NCI-H128 (cell line): ENCODE results near the gene ADARB1.

ENCODE experiments used
- DNase-seq: peaks from one replicate; lab custom pipeline; 2025; ENCODE audit not compliant: unreplicated experiment; lab: John Stamatoyannopoulos, UW

The ADARB1 gene

DNA sequence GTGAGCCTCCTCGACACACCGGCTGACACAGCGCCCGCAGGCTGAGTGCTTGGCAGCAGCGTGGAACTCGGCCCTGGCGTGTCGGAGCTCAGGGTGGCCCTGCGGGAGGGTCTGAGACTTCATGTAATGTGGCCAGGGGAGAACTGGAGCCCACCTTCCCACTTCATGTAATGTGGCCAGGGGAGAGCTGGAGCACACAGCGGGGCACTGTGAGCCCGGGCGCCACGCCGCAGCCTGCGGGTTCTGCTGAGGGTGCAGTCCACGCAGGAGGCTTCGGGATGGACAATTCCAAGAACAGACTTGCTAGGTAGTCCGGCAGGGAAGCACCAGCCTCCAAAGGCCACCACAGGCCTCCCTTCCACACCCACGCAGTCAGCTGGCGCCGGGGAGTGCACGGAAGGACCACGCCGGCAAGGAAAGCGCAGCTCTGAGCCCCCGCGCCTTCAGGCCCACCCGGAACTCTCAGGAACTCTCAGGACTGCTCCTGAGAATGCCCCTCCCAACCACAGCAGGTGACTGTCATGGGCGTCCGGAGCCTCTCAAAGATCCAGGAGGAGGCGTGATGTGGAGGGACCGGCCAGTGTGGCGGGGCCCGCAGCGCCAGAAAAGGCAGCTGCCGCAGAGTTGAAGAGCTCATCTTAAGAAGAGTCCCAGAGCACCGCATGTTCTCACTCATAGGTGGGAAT lies 19.3 kb upstream of the ADARB1 start:
- DNase-seq: no peak

DNA sequence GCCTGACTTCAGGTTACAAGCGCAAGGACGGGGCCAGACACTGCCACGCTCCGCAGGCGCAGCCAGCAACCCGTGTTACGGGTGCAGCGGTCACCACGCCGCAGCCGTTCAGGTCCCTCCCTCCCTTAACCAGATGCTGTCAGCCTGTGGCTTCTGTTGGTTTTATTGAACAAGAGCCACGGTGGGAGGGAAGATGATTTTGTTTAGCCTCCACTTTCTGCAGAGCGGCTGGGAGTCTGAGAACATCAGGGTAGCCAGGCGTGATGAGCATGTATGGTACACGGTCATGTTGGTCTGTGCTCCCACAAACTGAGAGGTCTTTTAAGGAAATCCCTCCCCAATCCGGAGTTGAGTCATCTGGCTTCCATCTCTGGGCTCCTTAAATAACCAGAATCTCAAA lies 18.5 kb upstream of the ADARB1 start:
- no peak for DNase-seq

DNA sequence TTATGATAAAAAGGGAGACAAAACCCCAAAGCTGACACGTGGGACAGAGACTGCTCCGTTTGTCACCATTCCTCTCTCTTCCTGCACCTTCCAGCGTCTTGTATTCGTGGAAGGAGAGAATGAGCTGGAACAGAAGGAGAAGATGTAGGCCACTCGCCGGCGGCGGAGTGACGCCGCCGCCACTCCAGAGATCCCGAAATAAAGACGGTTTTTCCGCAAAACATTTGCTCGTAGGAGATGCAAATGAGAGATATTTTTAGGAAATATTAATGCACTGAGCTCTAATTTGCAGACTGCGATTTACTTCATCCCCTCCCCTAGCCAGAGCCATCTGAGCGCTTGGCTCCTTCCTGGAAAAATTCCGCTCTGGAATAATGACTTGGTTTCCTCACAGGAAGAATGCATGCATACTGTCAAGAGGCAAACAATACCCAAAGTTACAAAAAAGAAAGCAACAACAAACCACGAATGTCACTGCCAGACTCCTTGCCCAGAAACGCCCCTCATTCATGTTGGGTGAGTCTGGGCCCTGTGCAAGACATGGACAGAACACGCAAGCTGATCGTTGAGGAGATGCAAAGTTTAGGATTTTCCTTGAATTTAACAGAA lies 18.0 kb upstream of the ADARB1 start:
- DNase-seq: no peak

DNA sequence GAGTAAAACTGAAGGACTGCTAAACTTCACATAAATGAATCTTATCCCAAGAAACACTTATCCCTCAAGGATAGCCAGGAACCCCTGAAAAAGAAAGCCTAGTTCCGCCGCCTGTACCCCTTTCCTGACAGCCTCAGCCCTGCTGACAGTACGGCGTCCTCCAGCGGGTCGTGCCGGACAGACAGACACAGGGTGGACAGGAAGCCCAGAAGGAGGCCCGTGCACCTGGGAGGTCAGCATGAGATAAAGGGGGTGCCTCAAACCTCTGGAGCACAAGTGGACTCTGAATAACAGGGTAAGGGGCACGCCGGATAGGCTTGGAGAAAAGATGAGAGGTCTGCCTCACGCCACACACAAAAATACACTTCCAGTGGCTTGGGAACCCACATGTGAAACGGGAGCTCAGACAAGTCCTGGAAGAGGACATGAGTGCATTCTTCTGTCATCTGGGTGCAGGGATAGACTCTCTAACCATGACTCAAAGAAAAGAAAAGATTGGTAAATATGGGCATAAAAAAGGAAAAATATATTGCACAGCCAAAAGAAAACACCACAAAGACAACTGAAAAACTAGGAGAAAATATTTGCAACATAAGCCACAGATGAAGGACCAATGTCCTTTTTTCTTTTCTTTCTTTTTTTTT lies 17.3 kb upstream of the ADARB1 start:
- DNase-seq: no peak

DNA sequence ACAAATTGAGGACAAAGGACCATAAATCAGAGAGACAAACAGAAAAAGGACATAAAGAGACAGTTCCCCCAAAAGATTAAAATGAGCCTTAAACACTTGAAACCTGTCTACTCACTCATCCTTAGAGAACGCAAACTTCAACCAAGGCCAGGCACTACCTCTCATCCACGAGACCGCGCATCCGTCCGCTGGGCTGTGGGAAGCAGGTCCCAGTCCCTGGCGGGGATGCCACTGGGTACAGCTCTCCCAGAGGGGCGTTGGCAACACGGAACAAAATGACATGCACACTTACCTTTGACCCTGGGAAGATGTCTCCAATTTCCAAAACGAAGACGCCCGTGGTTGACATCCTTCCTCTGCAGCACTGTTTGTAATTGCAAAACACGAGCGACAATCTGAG lies 16.5 kb upstream of the ADARB1 start:
- no peak for DNase-seq

DNA sequence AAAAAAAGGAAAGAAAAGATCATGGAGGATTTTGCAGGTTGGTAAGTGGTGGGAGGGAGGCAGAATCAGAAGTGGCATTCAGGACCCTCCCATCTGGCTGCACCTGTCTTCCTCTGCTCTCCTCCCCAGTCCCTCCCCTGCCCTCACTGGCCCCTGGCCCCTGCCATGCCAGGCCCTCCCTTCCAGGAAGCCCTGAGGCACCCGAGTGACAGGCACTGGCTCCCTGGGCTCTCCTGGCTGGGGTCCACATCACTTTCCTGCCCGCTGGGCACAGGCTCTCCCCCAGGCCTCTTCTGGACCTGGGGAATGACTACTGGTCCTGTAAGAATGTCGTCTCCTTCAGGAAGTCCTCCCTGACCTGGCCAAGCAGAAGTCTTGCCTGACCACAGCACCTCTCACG lies 15.3 kb upstream of the ADARB1 start:
- no peak for DNase-seq

DNA sequence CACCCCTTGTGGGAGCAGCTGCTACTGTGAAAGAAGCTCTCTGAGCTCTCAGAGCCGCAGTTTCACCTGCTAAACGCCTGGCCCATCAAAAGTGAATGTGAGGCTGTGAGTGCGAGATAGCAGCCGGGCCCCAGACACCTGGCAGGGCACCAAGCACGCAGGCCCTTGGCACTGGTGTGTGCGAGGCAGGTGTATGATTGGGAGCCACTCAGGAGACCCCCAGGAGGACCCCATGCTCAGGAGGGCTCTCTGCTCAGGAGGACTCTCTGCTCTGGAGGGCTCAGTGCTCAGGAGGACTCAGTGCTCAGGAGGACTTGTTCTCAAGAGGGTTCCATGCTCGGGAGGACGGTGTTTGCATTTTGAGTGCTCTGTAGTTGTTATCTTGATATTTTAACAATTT lies 14.3 kb upstream of the ADARB1 start:
- no peak for DNase-seq

DNA sequence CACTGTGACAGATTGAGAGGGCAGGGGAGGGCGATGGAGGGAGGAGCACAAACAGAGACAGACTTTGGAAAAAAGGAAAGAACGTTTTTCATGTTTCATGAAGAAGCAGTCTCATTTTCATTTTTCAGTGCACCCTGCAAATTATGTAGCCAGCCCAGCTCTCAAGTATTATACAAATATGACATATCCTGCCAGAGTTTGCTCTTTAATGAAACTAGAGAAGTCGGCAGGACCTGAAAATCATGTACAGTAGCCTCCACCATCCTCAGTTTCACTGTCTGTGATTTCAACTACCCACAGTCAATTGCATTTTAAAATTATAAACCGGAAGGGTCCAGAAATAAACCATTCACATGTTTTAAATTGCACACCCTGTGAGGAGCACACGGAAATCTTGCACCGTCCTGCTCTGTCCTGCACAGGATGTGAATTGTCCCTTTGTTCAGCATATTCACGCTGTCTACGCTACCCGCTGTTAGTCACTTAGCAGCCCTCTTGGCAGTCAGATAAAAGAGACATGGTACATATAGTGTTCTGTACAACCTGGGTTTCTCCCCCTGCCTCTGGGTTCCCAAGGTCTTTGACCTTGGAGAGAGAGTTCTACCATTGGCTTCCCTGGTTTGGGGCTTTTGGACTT lies 13.6 kb upstream of the ADARB1 start:
- DNase-seq: no peak

DNA sequence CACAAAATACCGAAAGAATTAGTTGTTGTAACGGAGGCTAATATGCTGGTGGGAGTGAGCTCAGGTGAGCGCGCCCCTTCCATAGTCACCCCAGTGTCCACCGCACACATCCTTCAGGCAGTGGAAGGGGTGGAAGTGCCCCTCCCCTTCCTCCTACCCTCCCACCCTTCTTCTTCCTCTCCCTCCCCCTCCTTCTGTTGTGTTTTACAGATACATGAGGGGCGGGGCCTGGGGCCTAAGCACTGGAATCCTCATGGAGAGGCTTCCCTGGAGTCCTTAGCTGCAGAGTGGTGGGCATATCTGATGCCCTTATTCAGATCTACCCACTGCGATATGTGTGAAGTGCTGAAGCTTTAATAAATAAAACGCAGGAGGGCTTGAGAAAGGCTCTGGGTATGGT lies 10.3 kb upstream of the ADARB1 start:
- DNase-seq: no peak

DNA sequence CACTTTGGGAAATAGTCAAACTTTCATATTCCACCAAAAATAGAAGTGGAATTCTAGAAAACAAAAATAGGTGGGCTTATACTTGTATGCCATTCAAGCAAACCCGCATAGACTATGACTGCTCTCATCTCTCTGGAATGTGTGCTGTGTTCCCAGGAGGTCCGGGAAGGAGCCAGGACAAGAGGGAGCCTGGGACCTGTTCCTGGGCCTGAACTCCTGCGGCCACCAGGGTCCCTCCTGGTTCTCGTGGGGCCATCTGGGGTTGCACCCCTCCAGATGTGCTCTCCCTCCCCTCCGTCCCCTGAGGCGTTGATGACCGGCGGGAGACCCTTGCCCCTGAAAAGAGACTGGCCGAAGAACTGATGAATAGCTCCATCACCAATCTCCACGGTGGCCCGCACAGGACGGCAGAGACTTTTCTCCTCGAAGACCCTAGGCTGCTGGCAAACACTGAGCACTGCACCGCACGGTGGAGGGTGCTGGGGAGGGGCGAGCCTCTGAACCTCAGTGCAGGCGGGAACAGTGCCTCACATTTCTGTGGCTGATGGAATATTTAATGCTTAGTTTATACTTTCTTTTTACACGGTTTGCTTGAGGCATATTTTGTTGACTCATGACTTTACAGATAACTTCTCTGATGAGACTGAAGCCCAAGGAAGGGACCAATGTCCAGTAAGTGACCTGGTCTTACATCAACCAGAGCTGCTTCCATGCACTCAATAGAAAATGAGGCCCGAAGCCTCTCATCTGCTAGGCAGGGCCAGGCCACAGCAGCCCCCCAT lies 9.6 kb upstream of the ADARB1 start:
- no peak for DNase-seq

DNA sequence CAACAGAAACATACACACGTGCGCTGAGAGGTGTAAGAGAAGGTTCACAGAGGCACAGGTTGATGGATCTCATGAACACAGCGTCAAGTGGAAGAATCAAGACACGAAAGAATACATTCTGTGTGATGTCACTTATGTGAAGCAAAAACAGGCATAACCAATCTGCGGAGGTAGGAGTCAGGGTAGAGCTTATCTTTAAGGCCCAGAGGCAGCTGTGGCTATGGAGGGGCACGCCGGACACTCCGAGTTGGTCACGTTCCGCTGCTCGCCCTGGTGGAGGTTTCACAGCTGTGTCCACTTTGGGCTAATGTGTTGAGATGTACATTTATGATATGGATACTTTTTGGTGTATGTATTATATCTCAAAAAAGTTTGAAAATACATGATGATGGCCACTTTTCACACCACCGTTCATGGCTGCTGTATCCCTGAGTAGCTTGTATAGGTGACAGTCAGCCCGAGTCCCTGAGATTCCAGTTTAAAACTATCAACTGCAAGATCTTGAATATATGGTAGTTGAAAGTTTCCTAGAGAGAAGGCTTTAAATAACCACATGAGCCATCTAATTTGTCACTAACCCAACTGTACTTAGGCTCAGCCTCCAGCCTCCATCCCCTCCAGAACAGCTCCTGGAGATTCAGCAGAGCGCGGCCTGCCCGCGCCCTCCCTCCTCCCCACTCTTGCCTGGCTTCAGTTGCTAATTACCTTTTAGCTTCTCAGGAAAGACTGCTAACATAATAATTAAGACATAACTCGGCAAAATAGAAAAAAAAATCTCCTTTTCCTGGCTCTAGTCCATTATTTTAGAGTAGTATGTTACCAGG lies 6.7 kb upstream of the ADARB1 start:
- no peak for DNase-seq

DNA sequence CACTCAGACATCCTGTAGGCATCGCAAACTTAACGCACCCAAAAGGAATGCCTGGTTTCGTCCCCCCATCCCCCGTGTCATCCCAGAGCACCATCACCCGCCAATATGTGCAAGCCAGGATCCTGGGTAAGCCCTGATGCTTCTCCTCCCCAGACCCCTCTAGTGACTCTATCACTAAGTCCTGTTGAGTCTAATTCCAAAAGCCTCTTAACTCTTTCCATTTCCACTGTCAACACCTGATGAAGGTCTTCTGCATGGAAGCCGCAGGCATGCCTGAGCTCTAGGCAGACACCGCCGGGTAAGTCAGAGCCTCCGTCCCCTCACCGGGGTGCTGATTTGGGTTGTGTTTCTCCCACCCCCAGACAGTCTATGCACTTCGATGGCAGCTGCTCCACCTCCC lies 5.3 kb upstream of the ADARB1 start:
- DNase-seq: no peak

DNA sequence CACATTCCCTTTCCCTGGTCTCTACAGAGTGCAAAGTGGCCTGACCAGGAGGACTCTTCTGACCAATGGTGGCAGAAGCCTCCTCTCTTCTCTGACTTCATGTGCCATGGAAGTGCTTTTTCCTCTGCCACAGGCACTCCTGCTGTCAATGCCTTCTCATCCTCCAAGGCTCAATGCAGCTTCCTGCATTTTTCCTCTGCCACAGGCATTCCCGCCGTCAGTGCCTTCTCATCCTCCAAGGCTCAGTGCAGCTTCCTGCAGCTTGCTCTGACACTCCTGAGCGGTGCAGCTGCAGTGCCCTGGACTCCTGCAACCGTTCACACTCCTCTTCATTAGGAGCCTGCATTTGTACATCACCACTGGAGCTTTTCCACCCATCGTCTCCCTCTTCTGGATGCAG lies 4.7 kb upstream of the ADARB1 start:
- DNase-seq: no peak

DNA sequence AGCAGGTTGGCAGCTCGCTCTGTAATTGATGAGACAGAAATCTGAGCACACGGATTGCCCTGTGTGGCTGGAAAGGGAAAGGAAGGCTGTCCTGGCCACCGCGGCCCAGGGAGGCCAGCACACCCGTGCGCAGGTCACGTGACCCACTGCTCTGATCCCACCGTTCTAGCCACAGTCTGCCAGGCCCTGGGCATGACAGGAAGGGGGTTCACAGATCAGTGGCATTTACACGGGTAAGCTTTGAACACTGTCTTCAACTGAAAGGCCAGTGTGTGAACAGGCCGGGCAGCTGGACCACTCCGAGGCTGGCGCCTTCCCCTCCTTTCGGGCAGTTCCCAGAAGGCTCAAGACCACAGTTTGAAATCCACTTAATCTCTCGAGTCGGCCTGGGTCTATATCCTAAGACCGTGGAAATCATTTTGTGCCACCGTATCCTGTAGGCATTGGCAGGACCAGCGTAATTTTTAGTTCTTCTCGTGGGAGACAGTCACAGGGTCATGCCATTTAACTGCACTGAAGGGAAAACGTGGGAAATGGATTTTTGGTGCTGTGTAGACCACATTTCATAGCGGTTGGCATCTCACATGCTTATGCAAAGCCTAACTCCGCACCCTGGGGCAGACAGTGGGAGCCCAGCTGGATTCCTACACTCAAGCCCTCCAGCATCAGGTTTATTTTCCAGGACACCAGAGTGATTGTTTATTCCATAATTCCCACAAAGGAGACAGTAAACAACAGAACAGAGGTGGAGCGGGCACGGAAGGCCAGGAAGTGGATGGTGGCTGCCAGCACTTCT lies 3.1 kb upstream of the ADARB1 start:
- no peak for DNase-seq

DNA sequence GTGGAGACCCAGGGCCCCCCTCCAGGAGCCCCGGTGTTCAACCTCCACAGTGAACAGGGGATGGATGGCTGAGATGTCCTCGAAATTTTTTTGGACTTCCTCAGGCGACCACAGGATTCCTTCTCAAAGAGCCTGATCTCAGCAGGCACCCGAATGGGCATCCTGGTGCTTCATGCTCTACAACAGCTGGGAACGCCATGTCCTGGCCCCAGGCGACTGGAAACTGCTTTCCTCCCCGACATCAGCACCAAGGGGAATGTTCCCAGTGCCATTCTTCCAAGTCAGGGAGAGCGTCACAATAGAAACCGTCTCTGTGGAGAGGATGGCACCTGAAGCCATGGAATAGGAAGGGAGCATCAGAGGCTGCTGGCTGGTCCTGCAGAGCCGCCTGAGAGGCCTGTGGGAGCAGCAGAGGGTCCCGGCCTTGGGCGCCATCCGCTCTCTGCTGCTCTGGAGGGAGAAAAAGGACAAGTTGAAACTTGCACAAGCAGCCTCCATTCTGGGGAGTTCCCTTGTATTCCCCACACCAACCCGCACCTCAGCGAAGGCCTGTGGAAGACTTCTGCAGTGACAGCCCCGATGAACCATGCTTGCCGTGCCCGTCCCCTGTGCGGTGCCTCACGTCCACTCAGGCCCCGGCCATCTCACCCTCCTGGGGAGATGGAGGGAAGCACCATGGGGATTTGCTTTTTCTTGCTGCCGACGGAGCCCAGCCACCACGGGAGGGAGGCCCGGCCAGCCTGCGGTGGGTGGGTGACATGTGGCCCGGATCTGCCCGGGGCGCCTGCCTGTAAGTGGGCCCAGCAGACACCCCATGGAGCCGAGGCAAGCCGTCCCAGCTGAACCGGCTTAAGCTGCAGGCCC lies 2.3 kb upstream of the ADARB1 start:
- no peak for DNase-seq

DNA sequence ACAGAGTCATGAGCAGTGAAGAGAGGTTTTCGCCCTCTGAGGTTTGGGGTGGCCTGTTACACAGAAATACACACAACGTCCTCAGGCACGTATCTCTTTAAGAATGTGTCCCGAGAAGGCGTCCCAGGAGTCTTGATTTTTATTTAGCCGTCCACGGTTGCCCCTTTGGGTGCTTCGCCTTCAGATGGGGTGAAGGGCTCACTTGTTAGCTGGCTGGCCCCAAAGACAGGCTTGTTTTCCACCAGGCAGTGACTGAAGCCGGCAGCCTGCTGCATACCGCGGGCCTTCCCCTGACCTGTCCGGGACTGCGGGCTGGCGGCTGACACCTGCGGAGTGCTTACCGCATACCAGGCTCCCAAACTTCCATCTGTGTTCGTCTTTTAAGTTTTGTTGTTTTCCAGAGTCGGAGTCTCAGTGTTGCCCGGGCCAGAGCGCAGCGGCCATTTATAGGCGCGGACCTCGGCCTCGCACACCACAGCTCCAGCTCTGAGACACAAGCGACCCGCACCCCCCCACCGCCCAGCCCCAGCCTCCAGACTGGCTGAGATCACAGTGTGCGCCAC lies 1.6 kb upstream of the ADARB1 start:
- DNase-seq: no peak

DNA sequence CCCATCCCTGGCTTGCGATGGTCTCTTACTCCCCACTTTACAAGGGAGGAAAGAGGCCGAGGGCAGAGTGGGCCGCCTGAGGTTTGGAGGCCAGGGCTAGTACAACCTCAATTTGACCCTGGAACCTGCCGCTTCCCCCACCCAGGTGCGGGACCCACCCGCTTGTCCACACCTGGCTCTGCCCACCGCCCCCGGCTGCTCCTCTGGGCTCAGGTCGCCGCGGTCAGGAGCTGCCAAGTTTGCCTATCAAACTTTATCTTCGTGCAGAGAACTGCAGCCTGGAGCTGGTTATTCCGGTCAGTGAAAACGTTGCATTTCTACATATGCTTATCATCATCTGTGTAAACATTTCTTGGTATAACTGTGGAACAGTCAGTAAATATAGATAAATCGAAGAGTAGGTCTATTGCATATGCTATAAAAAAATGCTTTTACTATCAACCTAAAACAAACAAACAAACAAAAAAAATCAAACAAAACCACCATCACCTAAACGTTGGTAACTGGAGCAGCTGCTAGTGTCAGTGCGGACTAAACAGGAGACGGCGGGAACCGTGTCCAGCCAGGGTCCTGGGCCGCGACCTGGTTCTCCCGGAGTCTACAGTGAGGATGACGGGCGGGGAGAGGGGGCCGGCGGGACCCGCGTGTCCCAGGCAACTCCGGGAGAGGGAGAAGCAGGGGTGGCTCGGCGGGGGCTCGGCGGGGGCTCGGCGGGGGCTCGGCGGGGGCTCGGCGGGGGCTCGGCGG lies 906 bp upstream of the ADARB1 start:
- no peak for DNase-seq
